WTC11 (cell line): ENCODE data around the gene ZCCHC14. TPM values are rescaled to one million over a fixed set of nuclear protein-coding genes. Genes with fewer than 3 reads are reported as not detected.

Source experiments
- ATAC-seq: fragments of 200-7000 bp; cut with Tn5 transposase; 2 replicates; pipeline ENCODE4 v1.10.0; 2021; ENCODE audit warnings: mild to moderate bottlenecking, moderate library complexity
- CTCF ChIA-PET: fragments of 300-600 bp; sonication (Branson Sonifier 250); formaldehyde crosslinking; loops from one replicate; lab custom pipeline; 2021; ENCODE audit warnings: antibody characterized with exemption; lab: Charles Lee
- POLR2A ChIA-PET: fragments of 350-600 bp; sonication (Branson Sonifier 250); formaldehyde crosslinking; loops from one replicate; lab custom pipeline; 2021; ENCODE audit warnings: antibody characterized with exemption; lab: Charles Lee
- DNase-seq: peaks from one replicate; pipeline ENCODE4 v3.0.0; 2021; ENCODE audit warnings: low spot score
- H3K27ac Mint-ChIP-seq: 2 replicates; pipeline ENCODE4 v1.8.0; 2021; ENCODE audit warnings: mixed read lengths
- H3K27me3 Mint-ChIP-seq: 2 replicates; pipeline ENCODE4 v1.8.0; 2021; ENCODE audit warnings: low read depth, mild to moderate bottlenecking, moderate library complexity, mixed read lengths
- H3K36me3 Mint-ChIP-seq: 2 replicates; pipeline ENCODE4 v1.8.0; 2021; ENCODE audit warnings: mixed read lengths
- H3K4me1 Mint-ChIP-seq: 2 replicates; pipeline ENCODE4 v1.8.0; 2022; ENCODE audit warnings: mixed read lengths
- H3K4me3 Mint-ChIP-seq: 2 replicates; pipeline ENCODE4 v1.8.0; 2021; ENCODE audit warnings: mild to moderate bottlenecking, moderate library complexity, mixed read lengths
- H3K9me3 Mint-ChIP-seq: 2 replicates; pipeline ENCODE4 v1.8.0; 2021; ENCODE audit warnings: mixed read lengths
- CREB1 ChIP-seq: sonication (generic); formaldehyde crosslinking; IDR thresholded peaks from 2 replicates; pipeline ENCODE4 v1.8.0; 2023; ENCODE audit warnings: mild to moderate bottlenecking, missing genetic modification reagents
- EMX1 ChIP-seq: fragments of 250-450 bp; sonication (Bioruptor Pico); IDR thresholded peaks from 2 replicates; pipeline ENCODE4 v1.8.0; 2021; ENCODE audit warnings: mild to moderate bottlenecking
- ESRRA ChIP-seq: sonication (generic); formaldehyde crosslinking; IDR thresholded peaks from 2 replicates; pipeline ENCODE4 v1.8.1; 2022; ENCODE audit warnings: mild to moderate bottlenecking, missing genetic modification reagents, borderline replicate concordance
- ETV6 ChIP-seq: sonication (generic); formaldehyde crosslinking; IDR thresholded peaks from 2 replicates; pipeline ENCODE4 v1.8.1; 2022; ENCODE audit warnings: mild to moderate bottlenecking, missing genetic modification reagents
- FOXJ3 ChIP-seq: sonication (generic); formaldehyde crosslinking; IDR thresholded peaks from 2 replicates; pipeline ENCODE4 v1.9.0; 2021; ENCODE audit warnings: missing genetic modification reagents, mild to moderate bottlenecking, borderline replicate concordance
- GABPB1 ChIP-seq: sonication (generic); formaldehyde crosslinking; IDR thresholded peaks from 2 replicates; pipeline ENCODE4 v1.8.1; 2023; ENCODE audit warnings: mild to moderate bottlenecking, missing genetic modification reagents
- JUN ChIP-seq: sonication (generic); formaldehyde crosslinking; IDR thresholded peaks from 2 replicates; pipeline ENCODE4 v1.8.0; 2023; ENCODE audit warnings: mild to moderate bottlenecking, missing genetic modification reagents
- KAT7 ChIP-seq: sonication (generic); formaldehyde crosslinking; IDR thresholded peaks from 2 replicates; pipeline ENCODE4 v1.8.1; 2023; ENCODE audit warnings: missing genetic modification reagents, mild to moderate bottlenecking, borderline replicate concordance
- MXD4 ChIP-seq: fragments of 250-450 bp; sonication (Bioruptor Pico); IDR thresholded peaks from 2 replicates; pipeline ENCODE4 v1.8.0; 2021; ENCODE audit warnings: mild to moderate bottlenecking, moderate library complexity, borderline replicate concordance
- NFE2L1 ChIP-seq: sonication (generic); formaldehyde crosslinking; IDR thresholded peaks from 2 replicates; pipeline ENCODE4 v1.8.1; 2023; ENCODE audit warnings: missing genetic modification reagents
- OVOL2 ChIP-seq: fragments of 250-450 bp; sonication (Bioruptor Pico); IDR thresholded peaks from 2 replicates; pipeline ENCODE4 v1.9.0; 2021; ENCODE audit warnings: mild to moderate bottlenecking, borderline replicate concordance
- SMAD3 ChIP-seq: sonication (generic); formaldehyde crosslinking; IDR thresholded peaks from 2 replicates; pipeline ENCODE4 v1.8.0; 2022; ENCODE audit warnings: missing genetic modification reagents, mild to moderate bottlenecking, borderline replicate concordance
- SMAD4 ChIP-seq: sonication (generic); formaldehyde crosslinking; IDR thresholded peaks from 2 replicates; pipeline ENCODE4 v1.8.0; 2022; ENCODE audit warnings: mild to moderate bottlenecking, missing genetic modification reagents
- SP1 ChIP-seq: sonication (generic); formaldehyde crosslinking; conservative IDR thresholded peaks from 2 replicates; pipeline ENCODE4 v1.8.1; 2022; ENCODE audit warnings: missing genetic modification reagents
- TP53 ChIP-seq: sonication (generic); formaldehyde crosslinking; IDR thresholded peaks from 2 replicates; pipeline ENCODE4 v1.8.1; 2023; ENCODE audit warnings: mild to moderate bottlenecking, missing genetic modification reagents
- ZNF121 ChIP-seq: sonication (generic); formaldehyde crosslinking; IDR thresholded peaks from 2 replicates; pipeline ENCODE4 v1.8.0; 2023; ENCODE audit warnings: missing genetic modification reagents
- ZNF138 ChIP-seq: sonication (generic); formaldehyde crosslinking; conservative IDR thresholded peaks from 2 replicates; pipeline ENCODE4 v1.8.1; 2022; ENCODE audit warnings: mild to moderate bottlenecking, moderate library complexity, missing genetic modification reagents
- ZNF317 ChIP-seq: sonication (generic); formaldehyde crosslinking; IDR thresholded peaks from 2 replicates; pipeline ENCODE4 v1.8.1; 2023; ENCODE audit warnings: low read depth, mild to moderate bottlenecking, moderate library complexity, missing genetic modification reagents, borderline replicate concordance
- ZNF396 ChIP-seq: fragments of 250-450 bp; sonication (Bioruptor Pico); IDR thresholded peaks from 2 replicates; pipeline ENCODE4 v1.8.0; 2021; ENCODE audit warnings: mild to moderate bottlenecking, moderate library complexity, borderline replicate concordance
- ZNF671 ChIP-seq: fragments of 250-450 bp; sonication (Bioruptor Pico); IDR thresholded peaks from 2 replicates; pipeline ENCODE4 v1.8.0; 2021; ENCODE audit warnings: mild to moderate bottlenecking
- total RNA-seq: library from RNA; stranded (reverse); gene quantifications from 3 replicates; pipeline ENCODE4 v1.2.3, GENCODE V29; 2021
- TF ChIP-seq, protein P1 (sequence below): sonication (generic); formaldehyde crosslinking; IDR thresholded peaks from 2 replicates; pipeline ENCODE4 v1.8.0; 2022; ENCODE audit warnings: mild to moderate bottlenecking, missing genetic modification reagents
- TF ChIP-seq, protein P2 (sequence below): sonication (generic); formaldehyde crosslinking; conservative IDR thresholded peaks from 2 replicates; pipeline ENCODE4 v1.8.1; 2023; ENCODE audit warnings: mild to moderate bottlenecking, low read depth, missing genetic modification reagents, moderate library complexity
- TF ChIP-seq, protein P3 (sequence below): sonication (generic); formaldehyde crosslinking; IDR thresholded peaks from 2 replicates; pipeline ENCODE4 v1.8.1; 2022; ENCODE audit warnings: low read depth, missing genetic modification reagents, borderline replicate concordance
- TF ChIP-seq, protein P4 (sequence below): sonication (generic); formaldehyde crosslinking; IDR thresholded peaks from 2 replicates; pipeline ENCODE4 v1.8.0; 2022; ENCODE audit warnings: mild to moderate bottlenecking, missing genetic modification reagents
- TF ChIP-seq, protein P5 (sequence below): fragments of 250-450 bp; sonication (Bioruptor Pico); IDR thresholded peaks from 2 replicates; pipeline ENCODE4 v1.9.0; 2021; ENCODE audit warnings: mild to moderate bottlenecking
- TF ChIP-seq, protein P6 (sequence below): sonication (generic); formaldehyde crosslinking; IDR thresholded peaks from 2 replicates; pipeline ENCODE4 v1.8.1; 2023; ENCODE audit warnings: mild to moderate bottlenecking, missing genetic modification reagents, moderate library complexity
- TF ChIP-seq, protein P7 (sequence below): fragments of 250-450 bp; sonication (Bioruptor Pico); IDR thresholded peaks from 2 replicates; pipeline ENCODE4 v2.1.2; 2022; ENCODE audit warnings: mild to moderate bottlenecking, moderate library complexity

ZCCHC14 gene
- total RNA-seq, 1 experiment from 2014 or later: 33.8 TPM

DNA sequence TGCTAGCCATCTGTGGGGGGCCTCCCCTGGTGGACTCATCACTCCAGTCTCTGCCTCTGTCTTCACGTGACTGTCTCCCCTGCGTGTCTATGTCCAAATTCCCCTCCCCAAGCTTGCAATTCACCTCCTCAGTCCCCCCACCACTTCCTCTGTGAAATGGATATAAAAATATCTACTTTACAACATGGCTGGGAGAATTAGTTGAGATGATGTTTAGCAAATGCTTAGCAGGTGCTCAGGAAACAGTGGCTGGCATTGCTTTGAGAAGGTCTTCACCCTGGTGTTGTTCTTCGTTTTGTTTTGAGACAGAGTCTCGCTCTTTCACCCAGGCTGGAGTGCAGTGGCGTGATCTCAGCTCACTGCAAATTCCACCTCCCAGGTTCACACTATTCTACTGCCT lies 8.3 kb upstream of the ZCCHC14 start:
- DNase-seq (no peak), ATAC-seq (no peak)
- Mint-ChIP-seq H3K27me3 (no peaks in the 10 kb centered on the region), H3K36me3 (no peaks in the 10 kb centered on the region), H3K9me3 (no peaks in the 10 kb centered on the region), H3K4me3 (no peak overlapping the region), H3K4me1 (no peaks in the 10 kb centered on the region), H3K27ac (no peak overlapping the region; the same call in 1 of the 2 replicates)
- POLR2A ChIA-PET: no interaction called here
- CTCF ChIA-PET: no interaction called here
- TF ChIP-seq KAT7 (CRISPR knock-in tag) (no peak), SP1 (no peak), ZNF138 (no peak), ETV6 (CRISPR knock-in tag) (no peak), ZNF671 (CRISPR knock-in tag) (no peak), OVOL2 (CRISPR knock-in tag) (no peak), MXD4 (CRISPR knock-in tag) (no peak), TP53 (no peak), ZNF317 (no peak), JUN (CRISPR knock-in tag) (no peak)
- TF ChIP-seq, protein P1, sequence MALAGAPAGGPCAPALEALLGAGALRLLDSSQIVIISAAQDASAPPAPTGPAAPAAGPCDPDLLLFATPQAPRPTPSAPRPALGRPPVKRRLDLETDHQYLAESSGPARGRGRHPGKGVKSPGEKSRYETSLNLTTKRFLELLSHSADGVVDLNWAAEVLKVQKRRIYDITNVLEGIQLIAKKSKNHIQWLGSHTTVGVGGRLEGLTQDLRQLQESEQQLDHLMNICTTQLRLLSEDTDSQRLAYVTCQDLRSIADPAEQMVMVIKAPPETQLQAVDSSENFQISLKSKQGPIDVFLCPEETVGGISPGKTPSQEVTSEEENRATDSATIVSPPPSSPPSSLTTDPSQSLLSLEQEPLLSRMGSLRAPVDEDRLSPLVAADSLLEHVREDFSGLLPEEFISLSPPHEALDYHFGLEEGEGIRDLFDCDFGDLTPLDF: no peak
- TF ChIP-seq, protein P2, sequence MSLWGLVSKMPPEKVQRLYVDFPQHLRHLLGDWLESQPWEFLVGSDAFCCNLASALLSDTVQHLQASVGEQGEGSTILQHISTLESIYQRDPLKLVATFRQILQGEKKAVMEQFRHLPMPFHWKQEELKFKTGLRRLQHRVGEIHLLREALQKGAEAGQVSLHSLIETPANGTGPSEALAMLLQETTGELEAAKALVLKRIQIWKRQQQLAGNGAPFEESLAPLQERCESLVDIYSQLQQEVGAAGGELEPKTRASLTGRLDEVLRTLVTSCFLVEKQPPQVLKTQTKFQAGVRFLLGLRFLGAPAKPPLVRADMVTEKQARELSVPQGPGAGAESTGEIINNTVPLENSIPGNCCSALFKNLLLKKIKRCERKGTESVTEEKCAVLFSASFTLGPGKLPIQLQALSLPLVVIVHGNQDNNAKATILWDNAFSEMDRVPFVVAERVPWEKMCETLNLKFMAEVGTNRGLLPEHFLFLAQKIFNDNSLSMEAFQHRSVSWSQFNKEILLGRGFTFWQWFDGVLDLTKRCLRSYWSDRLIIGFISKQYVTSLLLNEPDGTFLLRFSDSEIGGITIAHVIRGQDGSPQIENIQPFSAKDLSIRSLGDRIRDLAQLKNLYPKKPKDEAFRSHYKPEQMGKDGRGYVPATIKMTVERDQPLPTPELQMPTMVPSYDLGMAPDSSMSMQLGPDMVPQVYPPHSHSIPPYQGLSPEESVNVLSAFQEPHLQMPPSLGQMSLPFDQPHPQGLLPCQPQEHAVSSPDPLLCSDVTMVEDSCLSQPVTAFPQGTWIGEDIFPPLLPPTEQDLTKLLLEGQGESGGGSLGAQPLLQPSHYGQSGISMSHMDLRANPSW (CRISPR knock-in tag): no peak
- TF ChIP-seq, protein P3, sequence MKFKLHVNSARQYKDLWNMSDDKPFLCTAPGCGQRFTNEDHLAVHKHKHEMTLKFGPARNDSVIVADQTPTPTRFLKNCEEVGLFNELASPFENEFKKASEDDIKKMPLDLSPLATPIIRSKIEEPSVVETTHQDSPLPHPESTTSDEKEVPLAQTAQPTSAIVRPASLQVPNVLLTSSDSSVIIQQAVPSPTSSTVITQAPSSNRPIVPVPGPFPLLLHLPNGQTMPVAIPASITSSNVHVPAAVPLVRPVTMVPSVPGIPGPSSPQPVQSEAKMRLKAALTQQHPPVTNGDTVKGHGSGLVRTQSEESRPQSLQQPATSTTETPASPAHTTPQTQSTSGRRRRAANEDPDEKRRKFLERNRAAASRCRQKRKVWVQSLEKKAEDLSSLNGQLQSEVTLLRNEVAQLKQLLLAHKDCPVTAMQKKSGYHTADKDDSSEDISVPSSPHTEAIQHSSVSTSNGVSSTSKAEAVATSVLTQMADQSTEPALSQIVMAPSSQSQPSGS (CRISPR knock-in tag): no peak
- TF ChIP-seq, protein P4, sequence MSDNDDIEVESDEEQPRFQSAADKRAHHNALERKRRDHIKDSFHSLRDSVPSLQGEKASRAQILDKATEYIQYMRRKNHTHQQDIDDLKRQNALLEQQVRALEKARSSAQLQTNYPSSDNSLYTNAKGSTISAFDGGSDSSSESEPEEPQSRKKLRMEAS (CRISPR knock-in tag): no peak
- TF ChIP-seq, protein P5, sequence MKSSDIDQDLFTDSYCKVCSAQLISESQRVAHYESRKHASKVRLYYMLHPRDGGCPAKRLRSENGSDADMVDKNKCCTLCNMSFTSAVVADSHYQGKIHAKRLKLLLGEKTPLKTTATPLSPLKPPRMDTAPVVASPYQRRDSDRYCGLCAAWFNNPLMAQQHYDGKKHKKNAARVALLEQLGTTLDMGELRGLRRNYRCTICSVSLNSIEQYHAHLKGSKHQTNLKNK: no peak

DNA sequence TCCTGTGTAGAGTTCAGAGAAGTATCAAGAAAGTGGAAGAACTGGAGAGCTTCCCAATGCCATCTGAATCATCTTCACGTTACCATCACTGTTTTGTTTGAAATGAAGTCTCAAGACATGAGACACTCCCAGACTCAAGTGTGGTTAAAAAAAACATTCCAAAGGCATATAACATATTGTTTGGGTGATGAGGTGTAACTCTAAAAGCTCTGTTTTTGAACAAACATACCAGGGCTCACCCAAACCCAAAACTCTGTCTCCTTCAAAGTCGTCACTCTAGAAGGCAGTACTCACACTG lies 6.3 kb upstream of the ZCCHC14 start:
- no peaks in the 10 kb centered on the region for H3K36me3 Mint-ChIP-seq
- peaks cover 5% of the 10 kb centered on the region; the same call in 1 of the 2 replicates for H3K4me1 Mint-ChIP-seq
- no peaks in the 10 kb centered on the region for H3K9me3 Mint-ChIP-seq
- CTCF ChIA-PET: interaction anchor here (0.6 kb wide), 1 partner anchor 16 kb away, joined by 5 read pairs; no protein-coding TSS in a partner anchor
- H3K27me3 Mint-ChIP-seq: no peaks in the 10 kb centered on the region
- DNase-seq (no peak), ATAC-seq (no peak)
- POLR2A ChIA-PET: no interaction called here
- H3K27ac Mint-ChIP-seq: no peak overlapping the region
- H3K4me3 Mint-ChIP-seq: no peak overlapping the region
- TF ChIP-seq, protein P6, sequence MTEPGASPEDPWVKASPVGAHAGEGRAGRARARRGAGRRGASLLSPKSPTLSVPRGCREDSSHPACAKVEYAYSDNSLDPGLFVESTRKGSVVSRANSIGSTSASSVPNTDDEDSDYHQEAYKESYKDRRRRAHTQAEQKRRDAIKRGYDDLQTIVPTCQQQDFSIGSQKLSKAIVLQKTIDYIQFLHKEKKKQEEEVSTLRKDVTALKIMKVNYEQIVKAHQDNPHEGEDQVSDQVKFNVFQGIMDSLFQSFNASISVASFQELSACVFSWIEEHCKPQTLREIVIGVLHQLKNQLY: no peak
- TF ChIP-seq ZNF121 (CRISPR knock-in tag) (no peak), GABPB1 (CRISPR knock-in tag) (no peak), ZNF396 (no peak), CREB1 (CRISPR knock-in tag) (no peak), EMX1 (CRISPR knock-in tag) (no peak), OVOL2 (CRISPR knock-in tag) (no peak), SMAD4 (CRISPR knock-in tag) (no peak), NFE2L1 (no peak), SMAD3 (CRISPR knock-in tag) (no peak), MXD4 (CRISPR knock-in tag) (no peak), ESRRA (CRISPR knock-in tag) (no peak), FOXJ3 (CRISPR knock-in tag) (no peak), ETV6 (CRISPR knock-in tag) (no peak)
- TF ChIP-seq, protein P7, sequence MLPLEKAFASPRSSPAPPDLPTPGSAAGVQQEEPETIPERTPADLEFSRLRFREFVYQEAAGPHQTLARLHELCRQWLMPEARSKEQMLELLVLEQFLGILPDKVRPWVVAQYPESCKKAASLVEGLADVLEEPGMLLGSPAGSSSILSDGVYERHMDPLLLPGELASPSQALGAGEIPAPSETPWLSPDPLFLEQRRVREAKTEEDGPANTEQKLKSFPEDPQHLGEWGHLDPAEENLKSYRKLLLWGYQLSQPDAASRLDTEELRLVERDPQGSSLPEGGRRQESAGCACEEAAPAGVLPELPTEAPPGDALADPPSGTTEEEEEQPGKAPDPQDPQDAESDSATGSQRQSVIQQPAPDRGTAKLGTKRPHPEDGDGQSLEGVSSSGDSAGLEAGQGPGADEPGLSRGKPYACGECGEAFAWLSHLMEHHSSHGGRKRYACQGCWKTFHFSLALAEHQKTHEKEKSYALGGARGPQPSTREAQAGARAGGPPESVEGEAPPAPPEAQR (CRISPR knock-in tag): no peak
- TF ChIP-seq, protein P3 (CRISPR knock-in tag): no peak
